GM19238 (cell line): ENCODE results near the gene CAMKMT.

Experiments
- DNase-seq: peaks from one replicate; pipeline ENCODE4 v3.0.0; 2011; ENCODE audit warnings: low spot score; ENCODE audit not compliant: insufficient read length

CAMKMT gene

DNA sequence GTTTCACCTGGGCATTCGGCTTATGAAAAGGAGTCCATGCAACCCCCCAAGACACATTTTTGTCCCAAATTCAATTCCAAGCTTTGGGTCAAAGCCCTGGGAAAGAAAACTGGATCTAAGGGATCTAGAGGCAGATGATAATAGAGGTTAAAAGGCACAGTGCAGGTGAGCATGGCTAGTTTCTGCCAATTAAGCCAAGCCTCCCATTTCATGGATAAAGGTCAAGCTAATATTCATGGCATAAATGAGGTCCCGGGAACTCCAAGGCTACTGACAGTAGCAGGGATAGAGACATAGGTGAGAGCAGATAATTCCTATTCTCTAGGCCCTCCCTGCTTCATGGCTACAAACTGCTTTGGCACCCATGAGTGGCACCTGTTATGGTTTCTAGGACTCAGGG is 83.1 kb downstream of the CAMKMT start:
- DNase-seq = no peak

DNA sequence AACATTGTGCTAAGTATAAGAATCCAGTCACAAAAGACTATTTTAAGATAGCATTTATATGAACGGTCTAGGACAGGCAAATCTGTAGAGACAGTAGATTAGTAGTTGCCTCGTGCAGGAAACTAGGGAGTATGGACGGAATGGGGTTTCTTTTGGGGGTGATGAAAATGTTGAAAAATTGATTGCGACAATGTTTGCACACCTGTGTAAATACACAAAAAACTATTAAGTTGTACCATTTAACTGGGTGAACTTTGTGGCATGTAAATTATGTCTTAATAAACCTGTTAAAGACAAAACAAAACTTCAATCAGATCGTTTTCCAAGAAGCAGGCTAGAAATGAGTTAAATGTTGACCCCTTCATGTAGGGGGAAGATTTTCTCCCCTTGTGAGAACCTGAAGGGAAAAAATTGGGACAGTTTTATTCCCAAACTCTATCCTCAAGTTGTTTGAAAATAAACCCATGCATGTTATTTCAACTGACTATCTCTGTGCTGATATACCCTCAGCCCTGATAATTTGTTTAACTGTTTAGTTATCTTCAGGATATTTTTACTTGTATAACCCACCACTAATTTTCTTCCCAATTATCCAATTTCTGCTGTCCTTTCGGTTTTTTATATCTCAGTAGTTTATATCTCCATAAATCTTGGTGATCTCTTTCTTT is 87.2 kb downstream of the CAMKMT start:
- no peak for DNase-seq

DNA sequence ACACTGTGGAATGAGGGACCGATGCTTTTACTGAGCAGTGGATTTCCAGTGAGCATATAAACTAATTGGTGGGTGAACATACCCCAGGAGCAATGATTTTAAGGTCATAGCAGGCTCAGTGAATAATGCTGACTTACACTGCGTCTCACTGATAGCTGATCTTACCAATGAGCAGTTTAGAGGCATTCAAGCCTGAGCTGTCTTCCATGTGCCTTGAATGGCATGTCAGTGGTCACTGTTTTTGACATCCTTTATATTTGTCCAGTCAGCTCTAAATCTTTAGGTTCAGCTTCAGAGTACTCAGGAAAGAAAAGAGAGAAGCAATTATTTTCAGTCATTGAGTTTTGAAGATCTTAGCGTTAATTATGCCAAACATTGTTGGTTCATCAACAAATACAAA is 88.3 kb downstream of the CAMKMT start:
- DNase-seq = no peak

DNA sequence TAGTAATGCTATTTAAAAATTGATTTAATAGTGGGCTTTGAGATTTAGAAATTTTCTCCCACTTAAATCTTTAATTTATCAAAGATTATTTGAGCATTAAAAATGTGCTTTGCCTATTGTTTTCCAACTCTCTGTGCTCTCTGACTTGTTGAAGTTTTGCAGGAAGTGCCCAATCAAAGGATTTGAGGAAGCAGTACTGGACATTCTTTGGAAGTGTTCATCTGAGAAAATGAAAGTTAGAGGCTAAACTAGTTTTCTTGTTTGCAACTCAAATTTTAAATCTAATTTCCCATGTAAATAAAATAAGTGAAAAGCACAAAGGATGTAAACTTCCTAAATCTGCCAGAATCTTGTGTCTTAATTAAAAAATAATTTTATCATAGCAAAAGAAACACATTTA is 89.1 kb downstream of the CAMKMT start:
- DNase-seq = no peak

DNA sequence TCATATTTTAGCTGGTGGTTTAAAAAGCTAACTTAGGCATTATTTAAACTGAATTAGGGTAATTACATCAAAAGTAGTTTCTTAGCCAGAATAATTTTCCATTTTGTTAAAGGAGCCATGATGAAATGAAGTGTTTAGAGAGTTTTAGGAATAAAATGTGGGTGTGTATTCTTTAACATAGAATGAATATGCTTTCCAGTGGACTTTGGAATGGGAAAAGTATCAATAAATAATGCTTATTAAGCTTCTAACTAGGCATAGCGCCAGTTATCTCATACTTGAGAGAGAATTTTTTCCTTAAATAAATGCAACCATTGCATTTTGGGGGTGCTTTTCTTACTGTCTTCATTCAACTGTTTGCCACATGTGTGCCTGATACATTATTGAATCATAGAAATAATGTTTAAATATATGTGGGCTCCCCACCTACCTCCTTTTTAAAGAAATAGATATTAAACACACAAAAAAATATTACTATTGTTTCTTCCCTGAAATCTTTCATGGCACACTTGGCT is 90.4 kb downstream of the CAMKMT start:
- DNase-seq = no peak

DNA sequence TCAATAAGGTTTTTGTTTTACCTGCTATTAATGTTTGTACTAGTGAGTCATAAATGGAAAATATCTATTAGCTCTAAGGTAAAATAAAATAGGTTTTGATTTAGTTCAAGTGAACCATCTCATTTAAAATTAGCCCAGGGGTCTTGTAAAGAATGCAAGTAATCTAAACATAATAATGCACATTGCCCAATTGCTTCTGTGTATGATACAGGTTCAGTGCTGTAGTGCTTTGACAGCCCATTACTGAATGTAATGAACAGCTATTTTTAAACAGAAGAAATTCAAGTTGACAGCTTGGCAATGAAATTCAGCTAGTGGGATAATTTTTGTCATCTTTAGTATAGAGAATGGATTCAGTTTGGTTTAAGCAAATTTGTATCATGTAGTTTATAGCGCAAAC is 91.5 kb downstream of the CAMKMT start:
- DNase-seq = no peak

DNA sequence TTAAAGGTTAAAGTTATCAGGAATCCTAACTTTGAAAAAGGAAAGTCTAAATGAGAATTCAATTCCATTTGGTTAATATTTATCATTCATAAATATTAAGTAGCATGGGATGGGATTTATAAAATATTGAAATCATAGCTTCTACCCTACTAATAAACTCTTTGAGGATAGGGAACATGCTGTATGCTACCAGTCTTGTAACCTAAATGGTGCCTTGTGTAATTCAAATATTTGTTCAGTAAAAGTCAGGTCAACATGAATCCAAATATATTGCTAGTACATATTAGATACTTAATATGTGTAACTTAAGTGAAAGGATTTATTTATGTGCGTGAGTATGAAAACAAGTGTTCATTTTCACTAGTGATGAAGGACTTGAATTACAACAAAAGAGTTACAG is 94.1 kb downstream of the CAMKMT start:
- DNase-seq = no peak

DNA sequence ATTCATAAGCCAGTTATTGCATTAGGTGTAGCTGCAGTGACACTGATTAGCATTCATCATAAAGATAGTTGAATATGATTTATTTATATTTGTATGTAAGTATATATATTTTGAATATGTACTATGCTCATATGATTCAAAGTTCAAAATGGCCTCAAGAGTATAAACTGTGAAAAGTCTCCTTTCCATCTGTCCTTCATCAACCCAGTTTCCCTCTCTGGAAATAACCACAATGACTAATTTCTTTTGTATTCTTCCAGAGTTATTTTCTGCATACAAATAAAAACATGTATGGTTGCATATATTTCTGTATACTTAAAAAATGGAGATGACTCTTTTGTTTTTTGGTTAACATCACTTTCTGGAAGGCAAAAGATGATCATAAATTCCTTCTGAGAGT is 95.2 kb downstream of the CAMKMT start:
- no peak for DNase-seq

DNA sequence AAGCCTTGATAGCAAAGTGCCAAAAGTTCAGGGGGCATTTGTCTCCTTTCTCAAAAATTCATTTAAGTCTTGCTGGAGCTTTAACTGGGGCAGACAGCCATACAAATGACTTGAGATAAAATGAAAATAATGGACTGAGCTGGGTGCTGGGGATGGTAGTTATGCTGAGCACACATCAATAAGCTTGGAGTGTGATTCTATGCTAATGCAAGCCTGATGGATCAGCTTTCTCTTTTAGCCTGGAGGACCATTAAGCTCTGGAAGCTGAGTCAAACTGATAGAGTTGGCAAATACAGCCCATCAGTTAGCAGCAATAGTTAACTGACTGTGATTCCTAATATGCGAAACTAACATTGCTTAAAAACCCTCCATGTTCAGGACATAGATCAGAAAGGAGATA is 98.0 kb downstream of the CAMKMT start:
- DNase-seq = no peak

DNA sequence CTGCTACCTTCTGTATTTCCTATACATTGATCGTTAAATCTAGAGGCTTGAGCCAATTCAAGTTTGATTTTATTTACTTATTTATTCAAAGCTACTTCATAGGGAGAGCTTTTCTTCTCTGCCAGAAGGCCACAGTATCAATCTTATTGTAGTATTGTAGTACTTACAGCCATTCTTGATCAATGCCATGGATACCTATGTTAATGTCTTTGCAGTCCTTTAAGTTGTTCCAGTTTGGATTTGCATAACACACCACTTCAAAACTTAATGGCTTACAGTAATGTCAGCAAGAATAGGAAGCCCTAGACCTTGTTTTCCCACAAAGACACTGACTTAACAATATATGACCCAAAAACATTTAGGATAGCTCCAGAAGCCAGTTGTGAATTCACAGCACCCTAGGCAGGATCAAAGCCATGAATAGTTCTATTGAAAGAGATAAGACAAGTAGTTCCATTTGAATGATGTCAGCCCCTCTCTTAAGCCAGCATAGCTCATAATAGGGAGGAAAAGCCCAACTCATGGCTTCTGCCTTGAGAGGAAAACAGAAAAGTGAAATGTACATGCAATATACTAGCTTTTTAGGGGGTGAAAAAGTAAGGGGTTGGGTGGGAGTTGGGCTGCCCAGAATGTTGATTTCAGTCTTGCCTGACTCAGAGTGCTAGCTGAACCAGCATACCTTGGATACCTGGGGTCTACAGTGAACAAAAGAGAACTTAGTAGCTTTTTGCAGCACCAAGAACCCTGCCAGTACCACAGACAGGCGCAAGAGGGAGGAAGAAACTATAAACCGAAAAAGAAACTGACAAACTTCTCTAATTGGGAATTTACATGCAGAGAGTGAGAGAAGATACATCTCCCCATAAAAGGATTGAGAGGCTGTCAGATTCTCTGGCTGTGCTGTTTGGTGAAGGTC is 101.4 kb downstream of the CAMKMT start:
- no peak for DNase-seq

DNA sequence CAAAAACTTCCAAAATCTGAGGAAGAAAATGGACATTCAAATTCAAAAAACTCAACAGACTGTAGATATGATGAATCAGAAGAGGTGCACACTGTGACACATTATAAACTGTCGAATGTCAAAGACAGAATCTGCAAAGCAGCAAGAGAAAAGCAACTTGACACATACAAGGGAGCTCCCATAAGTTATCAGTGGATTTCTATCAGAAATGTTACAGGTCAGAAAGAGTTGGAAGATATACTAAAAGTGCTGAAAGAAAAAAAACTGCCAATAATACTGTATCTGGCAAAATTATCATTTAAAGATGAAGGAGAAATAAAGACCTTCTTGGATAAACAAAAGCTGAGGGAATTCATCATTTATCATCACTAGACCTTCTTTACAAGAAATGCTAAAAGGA is 102.7 kb downstream of the CAMKMT start:
- DNase-seq = no peak

DNA sequence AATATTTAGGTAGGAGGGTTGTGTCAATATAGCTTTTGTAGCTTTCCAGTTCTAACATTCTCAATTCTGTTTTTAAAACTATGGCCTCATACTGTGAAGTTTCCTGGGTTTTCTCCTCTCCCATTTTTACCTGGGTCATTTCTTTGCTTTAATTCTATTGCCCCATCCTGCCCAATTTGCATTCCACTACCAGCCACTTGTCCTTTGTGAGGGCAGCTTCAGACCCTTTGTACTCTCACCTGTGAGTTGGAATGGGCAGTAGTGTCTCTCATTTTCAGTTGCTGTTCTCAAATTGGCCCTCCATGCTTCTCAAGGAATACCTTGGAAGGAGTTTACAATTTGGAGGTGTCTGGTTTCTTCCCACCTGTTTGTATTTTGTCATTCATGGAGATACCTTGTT is 108.4 kb downstream of the CAMKMT start:
- no peak for DNase-seq

DNA sequence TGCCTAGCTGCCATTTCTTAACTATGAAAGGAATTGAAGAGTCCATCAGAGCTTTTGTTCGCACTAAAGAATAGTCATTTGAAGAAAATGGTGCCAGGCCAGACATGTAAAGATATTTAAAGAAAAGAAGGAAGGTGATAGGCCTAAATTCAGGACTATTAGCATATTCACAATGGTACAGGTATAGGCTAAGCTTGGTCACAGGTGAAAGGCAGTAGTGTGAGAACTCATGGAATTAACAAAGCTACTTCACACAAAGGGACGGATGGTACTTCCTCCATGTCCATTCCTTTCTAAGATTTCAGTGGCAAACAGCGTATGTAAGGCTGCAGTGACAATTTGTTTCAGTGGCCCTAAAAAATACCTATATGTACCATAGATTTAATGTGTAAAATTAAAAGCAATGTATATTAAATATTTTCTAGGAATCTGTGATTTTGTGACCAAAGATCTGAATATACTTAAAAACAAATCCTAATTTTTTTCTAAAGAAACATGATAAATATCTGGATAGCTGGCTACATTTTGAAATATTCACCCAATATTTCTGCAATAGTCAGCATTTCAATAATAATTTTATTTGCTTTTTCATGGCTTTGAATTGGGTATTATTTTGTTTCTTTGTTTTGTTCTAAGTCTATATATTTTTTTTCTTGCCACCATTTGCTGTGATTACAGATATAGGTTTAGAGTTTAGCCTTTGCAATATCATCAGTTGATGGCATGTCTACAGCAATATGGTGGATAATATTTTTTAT is 116.1 kb downstream of the CAMKMT start:
- no peak for DNase-seq

DNA sequence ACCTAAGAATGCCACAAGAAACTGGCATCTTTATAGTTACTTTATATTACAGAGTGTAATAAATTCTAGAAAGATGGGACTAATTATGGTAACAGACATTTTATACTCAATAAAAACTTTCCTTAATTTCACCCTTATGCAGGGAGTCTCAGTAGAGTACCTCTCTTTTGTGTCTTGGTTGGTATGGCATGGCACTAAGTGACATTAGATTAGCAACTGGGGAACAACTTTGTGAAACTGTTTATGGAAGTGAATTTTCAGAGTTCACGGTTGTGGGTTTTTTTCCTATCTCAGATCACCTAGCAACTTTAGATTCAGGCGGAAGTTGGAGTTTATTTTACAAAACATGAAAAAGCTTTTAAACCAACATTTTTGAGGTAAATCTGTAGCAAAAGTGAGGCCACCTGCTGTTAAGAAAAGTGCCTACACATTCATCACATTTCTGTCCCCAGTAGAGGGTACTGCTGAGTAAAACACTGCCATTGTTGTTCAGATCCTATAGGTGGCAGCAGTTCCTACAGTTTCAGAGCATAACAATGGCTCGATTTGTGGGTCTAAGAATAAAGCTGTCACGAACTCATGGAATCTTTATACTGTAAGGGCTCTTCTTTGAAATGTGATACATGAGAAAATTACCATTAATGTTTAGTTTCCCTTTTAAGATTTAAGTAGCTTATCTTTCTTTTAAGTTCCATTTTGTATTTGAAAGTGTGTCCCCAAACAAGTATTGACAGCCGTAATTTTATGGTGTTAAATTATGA is 117.6 kb downstream of the CAMKMT start:
- DNase-seq = peak; percentile 34

DNA sequence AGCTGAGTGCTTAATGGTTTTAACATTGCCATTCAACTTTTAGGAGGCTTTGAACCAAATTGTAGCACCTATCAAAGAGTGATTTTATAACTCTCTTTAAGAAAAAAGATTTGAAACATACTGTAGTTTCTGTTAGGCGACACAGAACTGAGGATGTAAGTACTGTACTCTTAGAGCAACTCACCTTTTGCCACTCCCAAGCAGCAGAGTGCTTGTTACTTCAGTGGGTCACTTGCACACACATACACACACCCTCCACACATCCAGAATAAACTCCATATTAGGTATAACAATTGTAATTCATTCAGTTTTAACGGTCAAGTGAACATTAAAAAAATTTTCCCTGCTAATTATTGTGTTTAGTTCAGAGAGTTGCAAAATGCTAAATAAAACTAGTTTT is 118.3 kb downstream of the CAMKMT start:
- no peak for DNase-seq

DNA sequence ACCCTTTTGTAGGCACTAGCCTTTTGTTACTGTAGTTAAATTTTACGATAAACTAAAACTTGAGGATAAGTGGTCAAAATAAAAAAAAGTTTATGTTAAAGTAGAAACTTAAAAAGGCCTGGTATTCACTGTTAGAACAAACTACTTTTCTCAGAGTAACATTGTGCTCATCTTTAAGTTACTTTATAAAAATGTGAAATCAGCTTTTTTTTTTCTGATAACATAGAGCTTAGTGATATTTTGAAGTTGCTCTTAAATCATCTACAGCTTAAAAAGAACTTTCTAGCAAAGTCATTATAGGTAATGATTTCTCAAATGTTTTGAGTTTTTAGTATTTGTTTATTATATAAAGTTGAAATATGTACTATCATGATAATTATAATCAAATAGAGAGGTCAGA is 125.3 kb downstream of the CAMKMT start:
- no peak for DNase-seq

DNA sequence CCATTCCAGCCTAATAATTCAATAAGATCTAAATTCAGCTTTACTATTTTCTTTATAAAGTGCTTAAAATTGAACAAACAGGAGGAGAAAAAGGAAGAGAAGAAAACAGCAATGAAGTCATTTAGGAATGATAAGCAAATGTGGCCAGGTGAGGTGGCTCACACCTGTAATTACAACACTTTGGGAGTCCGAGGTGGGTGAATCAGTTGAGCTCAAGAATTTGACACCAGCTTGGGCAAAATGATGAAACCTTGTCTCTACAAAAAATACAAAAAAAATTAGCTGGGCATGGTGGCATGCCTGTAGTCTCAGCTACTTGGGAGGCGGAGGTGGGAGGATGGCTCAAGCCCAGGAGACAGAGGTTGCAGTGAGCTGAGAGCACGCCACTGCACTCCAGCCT is 129.0 kb downstream of the CAMKMT start:
- DNase-seq = no peak

DNA sequence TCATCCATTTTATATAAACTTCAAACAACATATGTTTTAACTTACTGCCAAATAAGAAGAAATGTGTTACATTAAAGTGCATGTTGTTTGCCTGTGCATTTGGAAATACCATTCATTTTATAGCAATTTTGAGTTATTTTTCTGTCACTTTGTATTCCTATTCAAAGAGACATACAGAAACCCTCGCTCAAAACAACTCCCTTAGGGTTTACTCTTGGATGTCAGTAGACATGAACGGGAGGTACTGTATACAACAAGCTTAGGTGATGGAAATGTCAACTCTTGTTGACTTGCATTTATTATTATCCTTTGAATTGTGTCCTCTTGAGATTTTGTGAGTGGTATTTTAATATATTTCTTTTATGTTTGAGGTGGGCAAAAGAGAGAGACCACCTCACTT is 132.3 kb downstream of the CAMKMT start:
- DNase-seq = no peak

DNA sequence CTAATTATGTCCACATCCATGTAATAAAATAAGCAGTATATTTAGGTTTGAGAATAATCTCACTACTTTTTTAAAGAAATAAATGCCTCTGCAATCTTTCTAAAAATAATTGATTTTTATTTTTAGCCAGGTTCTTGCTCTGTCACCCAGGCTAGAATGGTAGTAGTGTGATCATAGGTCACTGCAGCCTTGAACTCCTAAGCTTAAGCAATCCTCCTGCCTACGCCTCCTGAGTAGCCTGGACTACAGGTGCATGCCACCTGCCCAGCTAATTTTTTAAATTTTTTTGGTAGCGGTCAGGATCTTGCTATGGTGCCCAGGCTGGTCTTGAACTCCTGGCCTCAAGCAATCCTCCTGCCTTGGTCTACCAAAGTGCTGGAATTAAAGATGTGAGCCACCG is 133.3 kb downstream of the CAMKMT start:
- no peak for DNase-seq

DNA sequence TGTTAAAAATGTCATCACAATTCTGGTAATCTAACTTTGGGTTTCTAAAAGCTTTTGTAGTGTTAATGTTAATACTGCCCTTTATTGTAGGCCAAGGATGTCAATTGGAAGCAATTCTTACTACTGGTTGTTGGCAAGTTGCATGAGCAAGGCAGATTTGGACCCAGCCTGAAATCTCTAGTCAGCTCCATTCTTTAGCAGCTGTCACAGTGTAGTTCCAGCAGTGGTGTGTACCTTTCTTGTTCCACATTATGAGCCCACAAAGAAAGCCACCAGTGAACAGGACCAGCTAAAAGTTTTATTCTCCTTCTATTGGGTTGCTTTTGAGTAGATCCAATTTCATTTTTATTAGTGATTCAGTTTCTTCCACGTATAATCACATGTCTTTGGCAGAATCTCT is 133.8 kb downstream of the CAMKMT start:
- no peak for DNase-seq

DNA sequence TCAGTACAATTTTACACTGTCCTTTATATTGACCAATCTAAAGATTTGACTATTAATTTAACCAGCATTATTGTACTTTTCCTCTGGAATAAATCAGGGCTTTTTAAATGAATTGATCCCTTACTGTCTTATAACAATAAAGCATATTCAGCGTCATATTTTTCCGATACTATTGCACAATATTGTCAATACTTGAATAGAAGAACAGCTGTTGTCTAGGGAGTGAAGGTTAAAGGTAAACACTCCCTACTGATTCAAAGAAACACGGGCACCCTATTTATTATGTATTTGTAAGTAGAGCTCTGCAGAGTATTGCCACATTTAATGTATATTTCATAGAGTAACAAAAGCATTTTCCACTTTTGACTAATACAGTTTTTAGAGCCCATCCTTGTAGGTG is 134.4 kb downstream of the CAMKMT start:
- DNase-seq = no peak
